GM18873 (cell line): ENCODE results near the gene PCP4.
"Not testable (repeated sequence)": the region's sequence is repeated elsewhere in the genome, so short reads cannot be mapped to it uniquely, and the experiment has no call there.

Experiments used
- ATAC-seq: cut with Tn5 transposase; IDR thresholded peaks from one replicate; pipeline ENCODE4 v1.9.1; 2021; ENCODE audit warnings: mild to moderate bottlenecking, moderate library complexity, moderate number of reproducible peaks; ENCODE audit not compliant: unreplicated experiment, low FRiP score

The PCP4 gene

DNA sequence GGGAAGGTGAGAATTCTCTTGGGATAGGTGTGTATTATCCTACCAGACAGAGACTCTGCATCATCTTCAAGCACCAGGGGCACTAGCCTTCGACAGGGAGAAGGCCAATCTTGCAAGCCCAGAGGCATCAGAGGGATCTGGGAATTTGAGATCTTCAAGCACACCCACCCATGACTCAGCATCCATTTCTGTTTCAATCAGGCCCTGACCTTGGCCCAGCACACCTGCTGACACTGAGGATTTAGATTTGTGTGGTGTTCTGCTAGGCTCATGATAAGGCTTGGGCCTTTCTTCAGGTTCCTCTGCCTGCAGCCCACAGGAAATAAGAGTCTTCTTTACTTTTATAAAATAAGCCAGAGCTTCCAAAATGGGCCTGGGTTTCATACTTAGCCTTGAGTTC, 6.6 kb upstream of the PCP4 start:
- no peak for ATAC-seq

DNA sequence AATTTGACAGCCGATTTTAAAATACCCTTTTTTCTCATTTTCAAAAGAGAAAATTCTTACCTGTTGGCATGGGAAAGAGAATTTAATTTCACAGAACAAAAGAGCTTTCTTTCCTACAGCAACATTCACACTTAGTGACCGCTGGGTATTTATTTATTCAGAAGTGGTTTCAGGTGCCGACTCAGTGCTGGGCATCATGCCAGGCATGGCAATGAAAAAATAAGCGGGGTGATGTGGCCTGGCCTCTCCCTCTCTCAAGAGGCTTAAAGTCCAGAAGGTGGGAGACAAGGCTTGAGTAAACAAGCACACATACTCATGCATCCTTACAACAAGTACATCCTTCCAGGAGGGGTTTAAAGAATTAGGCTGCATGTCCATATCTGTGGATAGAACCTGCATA, 4.1 kb upstream of the PCP4 start:
- no peak for ATAC-seq

DNA sequence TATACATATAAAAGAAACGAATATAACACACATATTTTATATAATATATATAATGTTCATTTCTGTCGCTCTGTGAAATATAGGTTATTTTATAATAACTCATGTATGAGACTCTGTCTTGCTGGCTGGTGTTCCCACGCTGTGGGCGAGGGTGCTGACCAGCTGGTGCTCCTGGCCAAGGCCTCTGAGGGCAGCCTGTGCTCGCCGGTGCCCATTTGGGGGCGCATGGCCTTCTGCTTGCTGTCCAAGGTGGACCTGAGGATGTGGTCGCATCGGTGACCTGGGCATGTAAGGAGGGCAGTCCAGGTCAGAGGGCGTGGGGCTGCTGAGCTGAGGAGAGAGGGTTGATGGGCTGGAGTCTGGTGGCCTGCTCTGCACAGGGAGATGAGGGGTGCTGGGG, 1.1 kb upstream of the PCP4 start:
- no peak for ATAC-seq

DNA sequence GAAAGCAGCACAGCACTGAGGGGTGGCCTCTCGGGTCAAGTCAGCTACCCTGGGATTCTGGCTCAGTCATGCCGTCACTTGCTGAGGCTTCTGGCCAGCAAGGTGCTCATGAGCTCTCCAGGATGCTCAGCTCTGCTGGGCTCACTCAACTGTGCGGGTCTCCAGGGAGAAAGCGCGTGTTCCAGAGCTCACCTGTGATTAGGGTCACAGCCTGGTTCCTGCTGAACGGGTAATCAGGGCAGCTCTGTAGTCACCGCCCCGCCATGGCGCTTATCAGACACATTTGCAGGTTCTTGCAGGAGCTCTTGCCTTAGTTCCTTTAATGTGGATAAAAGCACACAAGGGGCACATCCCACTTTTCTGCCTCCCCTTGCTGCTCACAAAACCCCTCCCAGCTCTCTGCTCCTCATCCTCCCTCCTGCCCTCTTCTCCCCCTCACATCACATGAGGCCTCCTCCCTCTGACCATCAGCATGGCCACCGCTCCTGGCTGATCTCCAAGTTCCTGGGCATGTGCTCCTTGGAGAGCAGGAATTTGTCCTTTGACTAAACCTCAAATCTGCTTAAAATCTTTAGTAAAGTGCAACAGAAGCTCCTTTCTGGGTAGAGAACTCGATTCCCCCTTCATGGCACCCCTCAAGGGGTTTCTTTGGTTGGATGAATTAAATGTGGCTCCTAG, 2.0 kb downstream of the PCP4 start:
- no peak for ATAC-seq

DNA sequence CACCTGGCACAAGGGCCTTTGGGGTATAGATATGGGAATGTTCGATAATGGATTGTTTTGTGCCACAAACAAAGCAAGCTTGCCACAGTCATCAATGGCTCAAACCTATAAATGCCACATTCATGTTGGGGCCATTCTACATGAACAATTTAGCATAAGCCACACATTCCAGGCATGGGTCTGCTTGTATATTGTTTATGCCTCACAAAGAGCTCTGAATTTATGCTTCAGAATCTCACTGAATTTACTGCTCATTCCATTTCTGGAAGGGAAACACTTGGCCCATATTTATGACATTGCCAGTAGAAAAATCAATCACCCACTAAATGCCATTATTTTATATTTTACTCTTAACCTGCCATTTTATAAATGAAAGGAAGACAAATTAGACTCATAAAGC, 6.4 kb downstream of the PCP4 start:
- no peak for ATAC-seq

DNA sequence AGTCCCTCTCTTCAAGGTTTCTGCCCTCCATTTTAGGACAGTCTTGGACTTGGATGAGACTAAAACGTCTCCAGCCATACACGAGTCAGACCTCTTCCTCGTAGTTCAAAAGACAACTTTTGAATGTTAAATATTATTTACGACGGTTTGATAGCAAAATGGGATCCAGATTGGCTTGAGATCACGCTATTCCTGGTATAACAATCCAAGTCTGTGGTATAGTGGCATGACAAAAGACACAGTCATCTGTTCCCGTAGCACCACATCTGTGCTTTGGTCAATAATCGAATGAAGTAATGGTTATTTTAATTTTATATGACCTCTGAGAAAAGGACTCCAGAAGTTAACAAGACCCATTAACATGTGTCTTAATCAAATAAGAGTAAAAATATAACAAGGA, 7.0 kb downstream of the PCP4 start:
- ATAC-seq, result no peak

DNA sequence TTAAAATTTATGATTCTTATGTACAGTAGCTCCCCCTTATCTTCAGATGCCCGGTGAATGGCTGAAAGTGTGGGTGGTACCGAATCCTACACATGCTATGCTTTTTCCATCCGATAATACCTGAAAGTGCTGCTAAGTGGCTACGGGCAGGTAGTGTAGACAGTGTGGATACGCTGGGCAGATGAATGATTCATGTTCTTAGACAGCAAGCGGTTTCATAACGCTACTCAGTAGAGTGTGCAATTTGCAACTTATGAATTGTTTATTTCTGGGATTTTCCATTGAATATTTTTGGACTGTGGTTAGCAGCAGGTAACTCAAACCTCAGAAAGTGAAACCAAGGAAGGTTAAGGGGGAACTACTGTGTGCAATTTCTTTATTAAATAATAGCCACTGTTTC, 7.5 kb downstream of the PCP4 start:
- no peak for ATAC-seq

DNA sequence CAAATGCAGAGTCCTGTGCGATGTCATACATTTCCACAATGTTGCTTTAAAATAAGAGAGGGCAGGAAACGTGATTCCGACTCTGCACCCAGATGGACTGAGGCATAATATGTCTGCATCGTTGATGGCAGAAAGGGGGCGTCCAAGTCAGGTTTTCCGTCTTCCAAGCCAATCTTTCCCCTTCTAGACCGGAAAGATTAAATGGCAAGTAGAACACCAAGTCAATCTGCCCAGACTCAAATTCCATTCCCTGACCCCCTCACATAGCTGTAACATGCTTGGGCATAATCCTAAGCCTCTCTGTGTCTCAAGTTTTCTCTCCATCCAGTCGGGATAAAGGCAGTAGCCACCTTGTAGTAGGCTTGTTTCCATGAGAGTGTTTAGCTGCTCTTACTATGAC, 14.4 kb downstream of the PCP4 start:
- no peak for ATAC-seq

DNA sequence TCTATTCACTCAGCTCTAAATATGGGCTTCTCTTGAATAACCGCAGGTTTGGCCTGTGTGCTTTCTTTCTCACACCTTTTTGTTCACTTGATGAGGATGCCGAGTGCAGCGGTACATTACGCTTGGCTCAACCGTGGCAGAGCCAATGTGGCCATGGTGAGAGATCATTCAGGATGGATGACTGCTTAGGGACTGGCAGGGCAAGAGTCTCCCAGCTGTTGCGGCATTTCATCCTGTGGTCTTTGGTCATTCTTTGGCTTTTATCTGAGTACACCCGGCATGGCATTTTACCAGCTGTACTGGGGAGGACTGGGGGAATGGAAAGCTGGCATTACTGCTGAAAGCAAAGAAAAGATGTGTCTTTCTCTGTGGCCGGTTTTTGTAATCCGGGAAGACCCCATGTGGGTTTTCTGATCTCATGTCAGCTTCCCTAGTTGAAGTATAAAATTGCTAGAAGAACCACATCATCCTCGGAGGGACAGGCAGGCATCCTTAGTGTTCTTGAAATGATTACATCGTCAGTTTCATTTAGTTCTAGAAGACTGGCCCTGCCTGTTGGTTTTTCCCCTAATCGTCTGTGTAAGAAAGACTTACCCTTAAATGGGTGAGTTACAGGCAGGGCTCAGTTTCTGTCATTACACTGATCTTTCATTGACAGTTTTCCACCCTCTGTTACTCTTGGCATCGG, 15.1 kb downstream of the PCP4 start:
- ATAC-seq, result no peak

DNA sequence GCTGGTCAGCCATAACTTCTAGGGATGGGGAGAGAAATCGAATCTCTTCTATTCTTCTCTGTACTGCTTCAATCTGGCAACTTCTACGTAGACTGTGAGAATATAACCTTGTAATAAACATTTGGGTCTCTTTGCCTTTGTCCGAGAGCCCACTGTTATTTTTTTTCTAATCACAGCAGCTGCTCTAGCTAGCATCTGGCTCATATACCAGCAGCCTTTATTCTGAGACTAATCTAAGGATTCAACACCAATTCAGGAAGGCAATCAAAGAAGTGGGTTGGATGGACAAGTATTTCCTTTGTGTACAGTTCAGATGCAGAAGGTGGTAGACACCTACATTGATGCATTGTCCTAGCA, 15.6 kb downstream of the PCP4 start:
- no peak for ATAC-seq

DNA sequence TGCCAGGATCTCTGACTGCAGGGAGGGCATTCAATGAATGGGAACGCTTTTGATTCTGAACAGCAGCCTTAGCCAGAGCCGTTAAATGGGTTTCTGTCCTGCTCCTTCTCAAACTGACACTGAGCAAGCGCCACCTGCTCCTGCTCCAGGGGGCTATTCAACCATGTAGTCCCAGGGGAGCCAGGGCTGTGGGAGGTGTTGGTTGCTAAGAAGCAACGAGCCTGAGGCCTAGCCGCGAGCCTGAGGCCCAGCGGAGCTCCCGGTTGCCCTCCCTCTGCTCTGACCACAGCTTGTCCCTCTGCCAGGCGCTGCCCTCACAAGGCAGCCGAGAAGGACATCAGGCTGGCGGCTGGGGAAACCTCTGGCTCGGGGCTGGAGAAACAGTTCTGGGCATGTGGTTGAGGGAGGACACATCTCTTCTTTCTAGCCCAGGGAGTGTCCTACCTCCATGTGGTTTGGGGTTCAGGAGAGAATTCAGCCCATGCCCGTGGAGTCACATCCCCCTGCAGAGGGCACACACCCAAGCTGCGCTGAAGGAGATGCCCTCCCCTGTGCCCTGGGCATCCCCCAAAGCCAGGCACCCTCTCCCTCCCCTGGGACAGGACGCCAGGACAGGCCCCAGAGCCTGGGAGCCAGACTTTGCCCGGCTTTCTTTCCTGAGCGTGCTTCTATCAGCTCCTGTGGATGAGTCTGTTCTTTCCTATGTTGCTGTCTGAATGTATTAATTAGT, 18.0 kb downstream of the PCP4 start:
- ATAC-seq, result no peak

DNA sequence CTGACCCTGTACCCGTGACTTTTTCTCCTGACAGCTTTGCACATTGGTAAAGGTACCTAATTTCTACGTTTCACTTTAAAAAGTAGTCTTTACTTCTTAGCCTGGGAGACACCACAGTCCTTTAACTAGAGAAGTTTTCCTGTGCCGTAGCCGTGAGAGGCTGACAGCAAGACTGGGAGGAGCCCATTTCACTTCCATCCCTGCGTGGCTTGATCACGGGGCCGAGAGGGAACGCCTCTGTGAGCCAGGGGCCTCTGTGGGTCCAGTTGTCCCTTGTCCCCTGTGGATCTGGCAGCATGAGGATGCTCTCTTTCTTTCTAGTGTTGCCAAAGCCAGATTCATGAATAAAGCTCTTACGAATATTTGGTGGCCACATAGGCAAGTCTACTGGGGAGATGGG, 21.6 kb downstream of the PCP4 start:
- ATAC-seq, result no peak

DNA sequence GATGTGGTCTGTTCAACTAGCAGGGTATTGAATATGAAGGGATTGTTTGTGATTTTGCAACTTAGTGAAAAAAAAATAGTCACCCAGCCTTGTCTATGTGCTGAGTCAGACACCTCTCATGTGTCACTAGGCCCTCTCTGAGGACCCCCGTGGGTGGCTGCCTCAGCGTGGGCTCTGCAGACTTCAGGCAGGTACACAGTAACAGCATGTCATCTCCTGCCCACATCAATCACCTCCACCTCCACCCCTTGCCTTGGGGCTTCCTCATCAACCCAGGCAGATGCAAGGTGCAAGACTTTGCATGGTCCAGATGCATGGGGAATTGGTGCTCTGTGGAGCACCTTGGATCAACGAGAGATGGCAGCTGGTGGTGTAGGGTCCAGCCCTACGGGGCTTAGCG, 23.9 kb downstream of the PCP4 start:
- no peak for ATAC-seq

DNA sequence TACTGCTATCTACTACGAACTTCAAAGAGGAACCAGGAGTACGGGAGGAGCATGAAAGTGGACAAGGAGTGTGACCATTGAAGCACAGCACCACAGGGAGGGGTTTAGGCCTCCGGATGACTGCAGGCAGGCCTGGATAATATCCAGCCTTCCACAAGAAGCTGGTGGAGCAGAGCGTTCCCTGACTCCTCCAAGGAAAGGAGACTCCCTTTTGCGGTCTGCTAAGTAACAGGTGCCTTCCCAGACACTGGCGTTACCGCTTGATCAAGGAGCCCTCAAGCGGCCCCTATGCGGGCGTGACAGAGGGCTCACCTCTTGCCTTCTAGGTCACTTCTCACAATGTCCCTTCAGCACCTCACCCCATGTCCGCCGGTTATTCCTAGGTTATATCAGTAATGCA, 24.6 kb downstream of the PCP4 start:
- ATAC-seq, result not testable (repeated sequence)

DNA sequence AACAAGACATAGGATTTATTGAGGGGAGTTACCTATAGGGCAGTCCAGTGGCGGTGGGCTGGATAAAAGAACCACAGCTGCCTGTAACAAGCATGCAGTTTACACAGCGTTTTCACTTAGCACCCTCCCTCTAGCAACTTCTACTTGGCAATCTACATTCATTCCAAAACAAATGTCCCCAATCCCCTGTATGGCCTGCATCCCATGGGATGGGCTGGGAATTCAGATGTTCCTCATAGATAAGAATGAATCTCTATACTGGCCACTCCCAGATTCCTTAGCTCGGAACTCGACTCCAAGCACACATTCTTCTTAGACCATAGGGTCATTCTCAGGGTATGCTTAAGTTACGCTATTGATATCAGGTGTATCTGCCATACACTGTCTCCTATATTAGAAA, 33.3 kb downstream of the PCP4 start:
- no peak for ATAC-seq

DNA sequence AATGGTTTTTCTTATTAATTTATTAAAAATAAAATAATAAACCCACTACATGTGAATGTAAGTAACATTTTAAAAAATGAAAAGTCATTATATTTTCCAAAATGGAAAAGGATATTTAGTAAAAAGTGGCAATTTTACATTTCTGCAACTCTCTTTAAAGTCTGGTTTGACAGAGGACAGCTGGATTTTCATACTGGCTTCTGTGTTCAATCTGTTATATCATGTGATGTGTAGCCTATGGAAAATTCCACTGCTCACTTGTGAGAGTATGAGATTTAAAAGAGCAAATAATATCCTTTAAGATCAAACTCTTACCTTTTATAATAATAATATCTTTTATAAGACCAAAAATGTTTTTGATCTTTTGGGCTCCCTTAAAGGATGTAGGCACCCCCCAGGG, 33.7 kb downstream of the PCP4 start:
- ATAC-seq, result no peak

DNA sequence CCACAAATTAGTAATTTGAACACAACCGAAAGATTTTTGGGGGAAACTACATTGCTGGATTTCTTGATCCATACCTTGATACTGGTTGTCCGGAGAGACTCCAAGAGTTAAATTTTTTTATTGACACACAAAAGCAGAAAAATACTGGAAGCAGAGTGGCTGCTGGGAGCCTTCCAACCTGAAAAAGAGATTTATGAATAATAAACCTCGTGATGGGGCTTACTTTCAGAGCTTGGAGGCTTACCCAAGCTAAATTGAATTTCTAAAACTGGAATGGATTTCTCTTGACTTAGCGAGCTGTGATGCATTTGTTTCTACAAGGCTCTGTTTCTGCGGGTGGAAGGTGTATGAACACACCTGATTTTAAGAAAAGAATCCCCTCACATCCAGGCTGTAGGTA, 35.7 kb downstream of the PCP4 start:
- ATAC-seq, result no peak

DNA sequence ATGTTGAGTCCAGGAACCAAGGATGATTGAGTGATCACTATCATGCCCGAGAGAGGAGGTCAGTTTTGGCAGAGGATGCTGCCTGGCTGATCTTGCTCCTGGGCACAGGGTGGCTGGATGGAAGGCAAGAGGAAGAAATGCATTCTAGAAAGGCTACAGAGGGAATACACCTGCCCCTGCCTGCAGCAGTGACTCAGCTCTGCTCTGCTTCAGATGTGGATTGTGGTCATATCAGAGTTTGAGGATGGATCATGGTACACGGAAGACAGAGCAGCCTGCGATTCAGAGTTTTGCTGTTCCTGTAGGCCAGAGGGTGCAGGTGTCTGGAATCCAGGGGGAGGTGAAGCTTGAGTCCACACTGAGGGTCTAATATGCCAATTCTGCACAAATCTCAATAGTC, 37.2 kb downstream of the PCP4 start:
- ATAC-seq, result no peak

DNA sequence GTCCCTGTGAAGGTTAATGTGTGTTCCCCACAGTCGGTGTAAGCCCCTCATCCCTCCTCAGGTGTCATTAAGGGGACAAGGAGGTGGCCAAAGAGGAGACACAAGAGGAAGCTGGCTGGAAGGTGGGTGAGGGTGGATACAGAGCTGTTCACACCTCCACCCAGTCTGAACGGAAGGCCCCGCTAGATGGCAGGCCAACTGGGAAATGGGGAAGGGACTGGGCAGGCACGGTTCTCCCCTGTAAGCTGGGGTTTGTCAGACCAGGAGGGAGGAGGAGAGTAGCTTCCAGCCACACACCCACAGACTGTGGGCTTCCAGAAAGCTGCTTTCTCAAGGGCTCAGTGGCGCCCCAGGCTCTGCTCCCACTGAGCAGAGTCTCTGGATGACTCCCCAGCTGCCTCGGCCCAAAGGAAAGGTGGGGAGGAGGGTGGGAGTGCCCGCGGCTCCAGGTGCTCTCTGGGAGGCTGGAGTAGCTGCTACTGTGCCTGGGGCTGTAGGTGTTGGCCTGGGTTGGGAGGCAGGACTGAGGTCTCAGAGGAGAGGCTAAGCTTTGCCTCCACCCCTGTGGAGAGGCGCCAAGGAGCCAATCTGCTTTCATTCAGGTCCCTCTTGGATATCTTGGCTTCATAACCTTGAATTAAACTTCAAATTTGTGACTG, 41.2 kb downstream of the PCP4 start:
- no peak for ATAC-seq

DNA sequence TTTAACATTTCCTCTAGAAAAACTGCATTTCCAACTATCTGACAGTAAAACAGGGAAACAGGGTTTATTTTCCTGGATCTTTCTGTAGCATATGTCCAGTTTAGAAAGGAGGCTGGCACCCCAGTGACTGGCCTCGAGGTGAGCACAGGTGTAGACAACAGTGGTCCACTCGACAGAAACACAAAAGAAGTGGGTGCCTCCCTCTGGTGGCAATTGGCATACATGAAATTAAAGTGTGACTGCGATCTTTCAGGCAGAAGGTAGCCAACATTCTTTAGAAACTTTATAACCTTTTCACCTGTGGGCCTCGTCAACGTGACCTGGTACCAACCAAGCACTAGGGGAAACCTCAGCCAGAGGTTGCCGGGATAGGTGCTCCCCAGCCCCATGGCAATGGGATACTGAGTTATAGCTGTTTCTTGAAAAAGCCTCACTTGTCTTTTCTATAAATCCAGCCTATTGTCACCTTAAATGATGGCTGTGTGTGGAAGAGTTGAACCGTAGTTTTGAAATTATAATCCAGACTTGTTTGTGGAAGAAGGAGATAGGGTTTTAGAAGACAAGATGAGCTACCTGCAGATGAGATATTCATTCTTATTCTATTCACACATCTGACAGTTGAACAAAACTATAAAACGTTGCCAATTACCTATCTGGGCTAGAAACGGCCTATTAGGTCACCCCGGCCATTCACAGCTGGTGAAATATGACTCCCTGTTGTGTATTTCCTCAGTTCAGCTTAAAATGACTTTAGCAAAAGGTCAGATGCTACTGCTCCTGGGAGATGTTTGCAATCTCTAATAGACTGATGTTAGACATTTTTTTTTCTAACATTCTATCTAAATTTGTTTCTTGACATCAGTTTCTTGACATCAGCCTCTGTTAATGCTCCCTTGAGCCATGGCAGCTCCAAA, 44.3 kb downstream of the PCP4 start:
- ATAC-seq, result no peak
